Eye (tissue), 1 donor: ENCODE data around the gene SCAPER.
A peak's percentile ranks its signal among the peaks of the same experiment; 100 is the strongest.
"Not testable (repeated sequence)": the region's sequence is repeated elsewhere in the genome, so short reads cannot be mapped to it uniquely, and the experiment has no call there.

Source experiments
- DNase-seq: peaks from one replicate; pipeline ENCODE4 v3.0.0-alpha.2; 2015

SCAPER gene

DNA sequence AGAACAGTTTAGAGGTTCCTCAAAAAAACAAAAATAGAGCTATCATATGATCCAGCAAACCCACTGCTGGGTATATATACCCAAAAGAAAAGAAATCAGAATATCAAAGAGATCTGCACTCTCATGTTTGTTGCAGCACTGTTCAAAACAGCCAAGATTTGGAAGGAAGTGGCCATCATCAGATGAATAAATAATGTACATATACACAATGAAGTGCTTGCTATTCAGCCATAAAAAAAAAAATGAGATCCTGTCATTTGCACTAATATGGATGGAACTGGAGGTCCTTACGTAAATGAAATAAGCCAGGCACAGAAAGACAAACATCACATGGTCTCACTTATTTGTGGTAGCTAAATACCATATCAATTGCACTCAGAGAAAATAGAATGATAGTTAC, 58.4 kb downstream of the SCAPER start:
- no peak for DNase-seq

GRCh38 chr15:76844096-76844495, 61.0 kb downstream of the SCAPER start:
- DNase-seq = no peak

- no peak for DNase-seq
These were observed 61.9 kb downstream of the SCAPER start for GRCh38 chr15:76843269-76843668.

DNA sequence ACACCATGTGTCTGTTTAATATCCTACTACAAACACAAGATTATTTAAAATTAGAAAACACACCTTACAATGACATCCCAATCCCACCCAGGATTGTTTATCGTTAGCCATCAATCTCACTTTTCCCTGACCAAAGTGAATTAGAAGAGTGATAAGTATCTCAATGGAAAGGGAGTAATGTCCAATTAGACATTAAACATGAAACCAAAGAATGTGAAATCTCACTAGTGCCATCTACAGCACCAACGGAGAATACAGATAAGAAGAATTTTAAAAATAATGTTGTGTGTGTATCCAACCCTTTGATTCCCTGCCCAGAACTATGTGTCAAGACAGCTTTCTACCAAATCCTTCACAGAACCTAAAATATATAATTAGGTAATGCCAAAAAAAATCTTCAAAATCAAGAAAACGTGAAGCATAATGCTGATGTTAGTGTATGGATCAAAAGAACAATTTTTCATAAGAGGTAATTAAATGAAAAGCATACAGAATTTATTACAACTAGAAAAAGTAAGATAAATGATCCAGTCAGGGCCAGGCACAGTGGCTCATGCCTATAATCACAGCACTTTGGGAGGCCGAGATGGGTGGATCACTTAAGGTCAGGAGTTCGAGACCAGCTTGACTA, 64.2 kb downstream of the SCAPER start:
- DNase-seq = peak; percentile 60

DNA sequence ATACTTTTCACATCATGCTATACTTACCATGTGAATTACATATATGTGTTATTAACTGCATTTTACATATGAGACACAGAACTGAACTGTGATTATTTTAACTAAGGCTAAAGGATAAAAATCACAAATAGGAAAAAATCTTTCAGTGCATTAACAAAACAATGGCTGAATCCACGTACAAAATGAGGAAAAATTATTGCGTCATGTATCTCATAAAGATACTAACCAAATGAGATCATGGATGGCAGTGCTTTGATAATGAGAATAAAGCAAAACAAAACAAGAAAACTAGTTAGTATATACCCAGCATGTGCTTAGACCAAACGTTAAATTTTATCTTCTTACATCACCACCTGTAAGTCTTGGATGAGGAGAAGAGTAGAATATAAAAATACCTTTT, 66.0 kb downstream of the SCAPER start:
- DNase-seq = no peak

DNA sequence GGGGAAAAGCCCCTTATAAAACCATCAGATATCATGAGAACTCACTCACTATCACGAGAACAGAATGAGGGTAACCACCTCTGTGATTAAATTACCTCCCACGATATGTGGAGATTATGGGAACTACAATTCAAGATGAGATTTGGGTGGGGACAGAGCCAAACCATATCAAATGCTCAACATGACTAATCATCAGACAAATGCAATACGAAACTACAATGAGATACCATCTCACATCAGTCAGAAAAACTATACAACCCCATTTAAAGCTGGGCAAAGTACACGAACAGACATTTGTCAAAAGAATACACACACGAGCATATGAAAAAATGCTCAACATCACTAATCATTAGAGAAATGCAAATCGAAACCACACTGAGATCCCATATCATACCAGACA, 67.7 kb downstream of the SCAPER start:
- DNase-seq = no peak

- DNase-seq = no peak
These were observed 75.2 kb downstream of the SCAPER start for GRCh38 chr15:76829939-76830338.

- peak; percentile 8 for DNase-seq
These were observed 81.2 kb downstream of the SCAPER start for GRCh38 chr15:76823890-76824289.

DNA sequence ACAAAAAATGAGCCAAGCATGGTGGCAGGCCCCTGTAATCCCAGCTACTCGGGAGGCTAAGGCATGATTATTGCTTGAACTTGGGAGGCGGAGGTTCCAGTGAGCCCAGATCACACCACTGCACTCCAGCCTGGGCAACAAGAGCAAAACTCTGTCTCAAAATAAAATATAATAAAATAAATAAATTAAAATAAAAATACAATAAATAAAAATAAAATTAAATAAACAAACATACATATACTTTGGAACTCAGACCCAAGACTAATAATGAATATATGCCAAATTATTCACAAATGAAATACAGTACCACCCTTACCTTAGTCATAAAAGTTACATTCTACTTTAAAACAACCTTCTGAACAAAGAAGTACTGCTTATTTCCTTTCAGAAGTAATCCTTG, 81.8 kb downstream of the SCAPER start:
- DNase-seq = no peak

GRCh38 chr15:76818926-76819325, 86.2 kb downstream of the SCAPER start:
- not testable (repeated sequence) for DNase-seq

GRCh38 chr15:76815421-76815820, 89.7 kb downstream of the SCAPER start:
- no peak for DNase-seq

- no peak for DNase-seq
These were observed 92.8 kb downstream of the SCAPER start for GRCh38 chr15:76812381-76812780.

DNA sequence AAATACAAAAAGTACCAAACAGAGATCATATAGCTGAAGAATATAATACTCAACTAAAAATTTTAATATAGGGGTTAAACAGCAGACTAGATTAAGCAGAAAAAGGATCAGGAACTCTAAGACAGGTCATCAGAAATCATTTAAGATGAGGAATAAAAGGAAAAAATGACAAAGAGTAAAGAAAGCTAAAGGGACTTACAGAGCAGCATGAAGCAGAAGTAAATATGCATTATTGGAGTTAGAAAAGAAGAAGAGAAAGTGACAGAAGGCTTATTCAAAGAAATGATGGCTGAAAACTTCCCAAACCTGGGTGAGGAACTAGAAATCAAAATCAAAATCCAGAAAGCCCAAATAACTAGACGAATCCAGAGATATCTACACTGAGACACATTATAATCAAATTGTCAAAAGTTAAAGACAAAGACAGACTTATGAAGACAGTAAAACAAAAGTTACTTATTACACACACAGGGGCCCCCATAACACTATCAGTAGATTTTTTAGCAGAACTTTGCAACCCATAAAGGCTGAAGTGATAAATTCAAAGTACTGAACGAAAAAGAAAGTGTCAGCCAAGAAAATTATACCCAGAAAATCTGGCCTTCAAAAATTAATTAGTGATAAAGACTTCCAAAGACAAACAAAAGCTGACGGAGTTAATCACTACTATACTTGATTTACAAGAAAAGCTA, 95.6 kb downstream of the SCAPER start:
- DNase-seq = no peak

GRCh38 chr15:76803049-76803571, 102.0 kb downstream of the SCAPER start:
- DNase-seq = no peak

GRCh38 chr15:76802411-76802810, 102.7 kb downstream of the SCAPER start:
- no peak for DNase-seq

DNA sequence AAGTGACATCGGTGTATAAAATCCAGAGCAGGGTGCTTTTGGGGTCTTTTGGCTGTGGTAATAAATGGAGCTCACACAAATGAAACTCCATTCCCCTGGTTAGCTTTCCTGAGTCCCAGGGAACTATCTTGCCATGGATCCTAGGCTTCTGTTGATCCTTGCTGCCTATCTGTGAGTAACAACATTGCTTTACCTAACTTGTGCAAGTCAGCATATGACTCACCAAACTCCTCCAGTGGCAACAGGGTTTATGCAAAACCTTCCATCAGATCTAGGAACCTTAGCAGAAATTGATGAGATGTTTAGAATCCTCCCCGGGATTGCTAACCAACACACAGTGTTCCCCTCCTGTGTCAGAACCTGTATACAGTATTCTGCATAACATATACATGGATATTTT, 105.4 kb downstream of the SCAPER start:
- DNase-seq = no peak

DNA sequence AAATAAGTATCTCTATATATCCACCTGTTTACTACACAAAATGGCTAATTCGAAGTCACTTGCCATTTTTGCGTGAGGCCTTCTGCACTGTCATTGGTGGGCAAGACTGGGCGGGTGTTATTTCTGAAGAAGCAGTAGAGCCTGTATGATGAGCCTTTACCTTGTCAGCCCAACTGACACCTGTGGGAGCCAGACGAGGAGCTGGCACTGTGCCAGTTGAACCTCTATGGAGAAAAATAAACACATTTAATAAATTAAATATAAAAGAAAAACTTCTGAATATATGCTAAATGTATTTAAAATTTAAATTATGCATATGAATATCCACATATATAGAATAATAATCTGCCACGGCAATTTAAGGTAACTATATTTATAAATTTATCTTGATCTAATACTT, 109.9 kb downstream of the SCAPER start:
- no peak for DNase-seq

- DNase-seq = no peak
These were observed 112.0 kb downstream of the SCAPER start for GRCh38 chr15:76793162-76793561.

- DNase-seq = no peak
These were observed 113.6 kb downstream of the SCAPER start for GRCh38 chr15:76791511-76791910.

DNA sequence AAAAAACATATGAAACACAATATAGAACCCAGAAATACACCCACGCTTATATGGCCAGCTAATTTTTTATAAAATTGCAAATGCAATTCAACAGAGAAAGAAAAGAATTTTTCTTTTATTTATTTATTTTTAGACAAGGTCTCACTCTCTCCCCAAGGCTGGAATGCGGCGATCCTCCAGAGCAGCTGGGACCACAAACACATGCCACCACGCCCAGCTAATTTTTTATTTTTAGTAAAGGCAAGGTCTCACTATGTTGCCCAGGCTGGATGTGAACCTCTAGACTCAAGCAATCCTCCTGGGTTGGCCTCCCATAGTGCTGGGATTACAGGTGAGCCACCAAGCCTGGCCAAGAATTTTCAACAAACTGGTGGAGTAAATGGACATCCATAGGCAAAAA, 117.9 kb downstream of the SCAPER start:
- DNase-seq = no peak

- peak; percentile 3 for DNase-seq
These were observed 128.2 kb downstream of the SCAPER start for GRCh38 chr15:76776969-76777368.

GRCh38 chr15:76776480-76776879, 128.7 kb downstream of the SCAPER start:
- no peak for DNase-seq

- no peak for DNase-seq
These were observed 131.9 kb downstream of the SCAPER start for GRCh38 chr15:76773234-76773633.

- DNase-seq = no peak
These were observed 132.4 kb downstream of the SCAPER start for GRCh38 chr15:76772776-76773175.

DNA sequence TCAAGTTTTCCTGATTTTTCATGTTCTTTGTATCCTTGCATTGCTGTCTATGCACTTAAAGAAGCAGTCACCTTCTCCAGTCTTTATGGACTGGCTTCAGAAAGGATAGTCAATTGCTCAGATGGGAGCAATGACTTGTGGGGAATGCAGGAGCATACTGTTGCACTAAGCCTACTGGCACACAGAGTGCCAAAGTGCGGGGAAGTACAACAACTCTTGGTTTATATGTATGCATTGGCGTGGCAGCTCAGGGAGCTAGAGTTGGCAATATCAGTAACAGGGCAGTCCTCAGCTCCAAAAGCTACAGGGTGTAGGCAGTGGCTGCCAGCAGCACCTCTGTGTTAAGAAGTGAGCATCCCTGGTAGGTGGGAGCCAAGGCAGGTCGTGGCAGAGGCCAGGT, 141.1 kb downstream of the SCAPER start:
- DNase-seq = no peak
